Measurements from ENCODE around the gene HDLBP.

The HDLBP gene

GRCh38 chr2:241232736-241233575, 82.5 kb downstream of the HDLBP start:
- no peak for DNase-seq

- no peak for DNase-seq
These were observed 85.0 kb downstream of the HDLBP start for GRCh38 chr2:241230435-241230834.

DNA sequence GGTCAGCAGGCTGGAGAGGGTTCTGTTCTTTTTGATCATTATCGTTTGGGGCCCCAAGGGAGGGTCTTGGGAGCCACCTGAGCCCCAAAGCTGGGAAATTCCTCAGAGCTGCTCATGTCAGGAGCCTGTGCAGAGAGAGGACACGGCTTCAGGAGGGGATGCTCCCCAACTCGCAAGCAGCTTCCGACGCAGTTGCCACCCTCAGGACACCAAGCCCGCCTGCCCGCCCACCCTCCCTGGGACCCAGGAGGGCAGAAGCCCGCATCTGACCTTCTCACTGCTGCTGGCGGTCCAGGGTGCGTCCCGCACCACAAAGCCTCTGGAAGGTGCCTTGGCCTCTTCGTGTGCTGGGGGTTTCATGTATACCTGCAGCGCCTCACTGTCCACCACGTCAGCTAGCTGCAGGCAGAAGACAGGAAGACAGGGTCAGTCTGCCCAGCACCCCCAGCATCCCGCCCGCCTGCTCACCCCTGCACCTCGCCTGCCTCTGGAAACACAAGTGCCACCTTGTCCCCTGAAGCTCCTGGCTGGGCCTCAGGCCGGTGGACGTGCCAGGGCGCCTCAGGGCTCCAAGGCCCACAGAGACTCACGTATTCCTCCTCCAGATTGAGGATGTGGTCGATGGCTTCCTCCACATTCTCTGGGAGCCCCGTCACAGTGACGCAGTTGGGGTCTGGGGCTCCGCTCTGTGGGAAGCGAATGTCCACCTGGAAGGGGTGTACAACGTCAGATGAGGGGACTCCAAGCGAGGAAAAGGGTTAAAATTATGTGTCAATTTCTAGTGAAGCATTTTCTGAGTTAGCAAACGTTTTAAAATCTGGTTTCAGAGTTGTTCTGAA, 85.7 kb downstream of the HDLBP start:
- DNase-seq, result no peak

GRCh38 chr2:241228860-241229516, 86.5 kb downstream of the HDLBP start:
- no peak for DNase-seq

DNA sequence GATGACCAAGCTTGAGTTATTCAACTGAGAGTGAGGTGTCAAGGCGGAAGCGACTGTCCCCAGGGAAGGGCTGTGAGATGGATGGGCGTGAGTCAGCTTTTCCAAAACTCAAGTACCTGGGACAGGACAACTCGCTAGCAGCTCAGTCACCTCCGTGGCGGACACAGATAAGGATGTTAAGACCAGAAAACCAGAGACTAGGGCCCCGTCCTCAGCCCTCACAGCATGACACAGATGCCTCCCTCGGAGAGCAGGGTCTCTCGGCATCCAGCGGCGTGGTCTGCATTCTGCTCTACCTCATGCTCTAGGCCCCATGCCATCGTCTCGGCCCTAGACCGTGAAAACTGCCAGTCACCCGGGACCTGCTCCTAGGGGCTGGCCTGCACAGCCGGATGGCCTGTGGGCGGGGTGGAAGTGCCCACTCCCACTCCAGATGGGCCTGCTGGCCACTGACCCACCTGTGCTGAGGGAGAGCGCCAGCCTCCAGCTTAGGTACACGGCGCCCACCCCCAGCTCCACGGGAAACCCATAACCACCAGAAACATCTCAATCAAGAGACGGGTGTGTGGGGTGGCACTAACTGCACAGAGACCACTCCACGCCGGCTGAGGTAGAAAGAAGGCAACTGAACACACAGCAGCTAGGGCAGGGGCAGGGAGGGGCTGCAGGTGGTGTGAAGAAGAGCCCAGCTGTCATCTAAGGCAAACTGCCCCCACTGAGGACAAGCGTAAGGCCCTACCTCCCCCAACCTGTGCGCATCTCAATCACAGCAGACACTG, 87.2 kb downstream of the HDLBP start:
- DNase-seq, result no peak

GRCh38 chr2:241227594-241227993, 87.9 kb downstream of the HDLBP start:
- no peak for DNase-seq

DNA sequence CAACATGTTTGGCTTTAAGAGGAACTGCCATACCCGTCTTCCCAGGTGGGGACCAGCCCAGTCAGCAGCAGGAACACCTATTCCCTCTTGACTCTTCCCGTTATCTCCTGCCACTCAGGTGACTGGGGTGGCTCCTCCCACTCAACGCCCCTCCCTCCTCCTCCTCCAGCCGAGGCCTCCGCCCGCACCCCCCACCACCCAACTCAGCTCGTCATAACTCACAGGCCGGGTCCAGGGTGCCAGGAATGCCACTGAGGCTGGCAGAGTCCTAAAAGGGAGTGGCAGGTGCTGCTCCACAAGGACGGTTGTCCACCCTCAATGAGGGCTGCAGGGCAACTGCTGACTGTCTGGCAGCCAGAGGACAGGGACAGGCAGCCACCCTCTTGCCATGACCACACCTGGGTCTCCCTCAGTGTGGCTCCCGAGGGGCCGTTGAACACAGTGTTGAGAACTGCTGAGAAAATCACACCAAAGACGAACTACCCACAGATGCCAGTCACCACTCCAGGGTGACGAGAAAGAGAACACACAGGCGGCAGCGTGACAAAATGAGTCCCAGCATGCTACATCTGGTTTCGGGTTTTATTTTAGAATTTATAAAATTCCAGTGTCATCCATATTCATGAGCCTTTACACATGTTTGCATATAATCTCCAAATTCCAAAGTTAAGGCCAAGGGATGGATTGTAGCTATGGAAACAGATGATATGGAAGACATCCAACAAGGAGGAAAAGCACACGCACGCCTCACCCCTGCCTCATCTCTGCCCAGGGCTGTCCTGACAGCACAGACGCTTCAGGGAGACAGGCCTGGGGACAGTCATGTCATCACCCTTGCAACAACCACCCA, 88.5 kb downstream of the HDLBP start:
- peak in 11 of 58 donors; percentile 13 to 44 (median 27) for DNase-seq

DNA sequence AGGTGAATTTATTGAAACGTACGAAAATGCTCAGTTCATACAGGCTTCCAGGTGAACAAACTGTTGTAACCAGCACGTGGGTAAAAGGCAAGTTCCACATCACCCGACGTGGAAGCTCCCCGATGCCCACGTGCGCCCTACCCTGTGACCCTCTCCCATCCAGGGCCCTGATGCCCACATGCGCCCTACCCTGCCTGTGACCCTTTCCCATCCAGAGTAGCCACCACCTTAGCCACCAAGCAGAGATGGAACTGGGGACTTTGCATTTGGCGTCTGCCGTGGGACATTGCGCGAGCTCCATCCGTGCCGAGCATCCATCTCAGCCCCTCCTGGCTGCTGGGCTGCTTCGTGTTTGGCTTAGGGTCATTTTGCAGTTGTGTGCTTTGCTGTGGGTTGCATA, 89.5 kb downstream of the HDLBP start:
- DNase-seq, result no peak

- no peak for DNase-seq
These were observed 89.9 kb downstream of the HDLBP start for GRCh38 chr2:241225545-241225944.

GRCh38 chr2:241224851-241225438, 90.5 kb downstream of the HDLBP start:
- DNase-seq, result no peak

- DNase-seq, result peak in 54 of 58 donors; percentile 22 to 92 (median 76)
These were observed 91.2 kb downstream of the HDLBP start for GRCh38 chr2:241224018-241224850.

DNA sequence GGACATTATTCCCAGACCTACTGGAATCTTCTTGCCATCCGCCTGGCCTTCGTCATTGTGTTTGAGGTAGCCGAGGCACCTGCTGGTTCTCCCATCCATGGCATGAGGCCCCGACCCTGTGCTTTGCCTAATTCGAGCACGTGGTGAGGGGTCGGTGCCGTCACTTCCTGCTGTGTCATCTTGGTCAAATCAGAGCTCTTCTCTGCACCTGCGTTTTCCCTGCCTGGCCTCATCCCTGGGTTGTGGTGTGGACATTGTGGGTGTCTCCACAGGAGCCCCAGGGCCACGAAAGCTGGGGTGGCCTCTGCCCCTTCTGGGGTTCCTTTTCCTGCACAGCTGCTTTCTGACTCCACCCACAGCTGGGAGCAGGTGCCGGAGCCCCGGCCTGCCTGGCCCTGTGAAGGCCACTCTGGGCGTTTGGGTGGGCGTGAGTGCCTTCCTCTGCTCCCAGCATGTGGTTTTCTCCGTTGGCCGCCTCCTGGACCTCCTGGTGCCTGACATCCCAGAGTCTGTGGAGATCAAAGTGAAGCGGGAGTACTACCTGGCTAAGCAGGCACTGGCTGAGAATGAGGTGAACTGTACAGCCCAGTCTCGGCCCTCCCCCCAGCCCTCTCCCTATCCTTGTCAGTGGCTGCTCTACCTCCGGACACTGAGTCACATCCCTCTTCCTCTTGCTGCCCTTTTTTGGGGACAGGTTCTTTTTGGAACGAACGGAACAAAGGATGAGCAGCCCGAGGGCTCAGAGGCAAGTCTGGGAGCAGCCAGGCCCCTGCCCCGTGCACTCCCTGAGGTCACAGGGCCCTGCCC, 92.1 kb downstream of the HDLBP start:
- DNase-seq, result no peak

DNA sequence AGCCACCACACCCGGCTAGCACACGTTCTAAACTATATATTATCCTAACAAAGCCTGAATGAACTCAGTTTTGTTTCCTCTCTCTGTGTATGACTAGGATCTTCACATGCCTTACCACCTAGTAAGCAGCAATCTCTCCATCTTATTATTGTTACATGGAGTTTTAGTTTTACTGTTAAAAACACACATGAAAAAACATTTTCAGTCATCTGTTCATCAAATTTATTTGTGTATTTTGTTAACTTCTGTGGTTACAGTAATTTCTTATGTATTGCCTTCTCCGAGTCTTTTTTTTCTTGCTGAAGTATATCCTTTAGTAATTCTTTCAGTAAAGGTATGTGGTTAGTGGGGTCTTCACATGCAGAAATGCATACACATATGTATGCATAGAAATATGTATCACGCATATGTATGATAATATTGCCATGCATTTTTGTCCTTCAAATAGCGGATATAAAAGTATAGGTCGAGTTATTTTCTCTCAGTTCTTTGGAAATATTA, 95.6 kb downstream of the HDLBP start:
- no peak for DNase-seq

- DNase-seq, result no peak
These were observed 96.5 kb downstream of the HDLBP start for GRCh38 chr2:241219030-241219382.

GRCh38 chr2:241218131-241219029, 97.1 kb downstream of the HDLBP start:
- DNase-seq, result peak in 12 of 58 donors; percentile 13 to 36 (median 26)

- DNase-seq, result peak in 50 of 58 donors; percentile 25 to 82 (median 59)
These were observed 98.0 kb downstream of the HDLBP start for GRCh38 chr2:241217320-241218031.

All from anterior cingulate cortex (tissue), 58 donors.